H9 (cell line): ENCODE data around the gene ATXN10. TPM values are rescaled to one million over a fixed set of nuclear protein-coding genes. Genes with fewer than 3 reads are reported as not detected.

ENCODE experiments used
- DNase-seq: peaks from one replicate; pipeline ENCODE4 v3.0.0-alpha.2; 2017
- H2AFZ ChIP-seq: one replicate; pipeline ENCODE4 v1.6.1; 2013; ENCODE audit warnings: mild to moderate bottlenecking, low read length, control low read depth, moderate library complexity
- H2AK5ac ChIP-seq: 2 replicates; pipeline ENCODE4 v1.6.1; 2013; ENCODE audit warnings: low read length, control low read depth, mixed read lengths; ENCODE audit not compliant: insufficient read length
- H2BK120ac ChIP-seq: one replicate; pipeline ENCODE4 v1.6.1; 2013; ENCODE audit warnings: low read depth, mild to moderate bottlenecking, low read length, control low read depth, inconsistent platforms; ENCODE audit not compliant: poor library complexity, severe bottlenecking
- H2BK12ac ChIP-seq: 2 replicates; pipeline ENCODE4 v1.6.1; 2013; ENCODE audit warnings: low read length, control low read depth, mixed read lengths, low read depth; ENCODE audit not compliant: insufficient read length
- H2BK15ac ChIP-seq: 2 replicates; pipeline ENCODE4 v1.6.1; 2013; ENCODE audit warnings: low read depth, low read length, control low read depth
- H2BK20ac ChIP-seq: one replicate; pipeline ENCODE4 v1.6.1; 2013; ENCODE audit warnings: low read depth, mild to moderate bottlenecking, low read length, control low read depth, inconsistent platforms; ENCODE audit not compliant: poor library complexity, severe bottlenecking
- H2BK5ac ChIP-seq: 2 replicates; pipeline ENCODE4 v1.6.1; 2013; ENCODE audit warnings: low read length, control low read depth, mixed read lengths; ENCODE audit not compliant: insufficient read length
- H3K14ac ChIP-seq: 2 replicates; pipeline ENCODE4 v1.6.1; 2013; ENCODE audit warnings: low read length, control low read depth; ENCODE audit not compliant: insufficient read depth
- H3K18ac ChIP-seq: 2 replicates; pipeline ENCODE4 v1.6.1; 2013; ENCODE audit warnings: low read depth, mild to moderate bottlenecking, mixed read lengths, low read length, control low read depth; ENCODE audit not compliant: insufficient read length
- H3K23ac ChIP-seq: 2 replicates; pipeline ENCODE4 v1.6.1; 2013; ENCODE audit warnings: low read length, control low read depth, mixed read lengths, low read depth; ENCODE audit not compliant: insufficient read length
- H3K23me2 ChIP-seq: 2 replicates; pipeline ENCODE4 v1.6.1; 2013; ENCODE audit warnings: low read depth, mild to moderate bottlenecking, mixed read lengths, low read length, control low read depth; ENCODE audit not compliant: insufficient read length, poor library complexity, severe bottlenecking
- H3K27ac ChIP-seq: 2 replicates; pipeline ENCODE4 v1.5.1; 2013; ENCODE audit warnings: low read length, control low read depth, mixed read lengths, low read depth; ENCODE audit not compliant: insufficient read length
- H3K27me3 ChIP-seq: 2 replicates; pipeline ENCODE4 v1.6.1; 2013; ENCODE audit warnings: low read length, control low read depth, inconsistent platforms; ENCODE audit not compliant: insufficient read depth
- H3K4ac ChIP-seq: 2 replicates; pipeline ENCODE4 v1.6.1; 2013; ENCODE audit warnings: low read depth, mild to moderate bottlenecking, control low read depth, inconsistent platforms, low read length, moderate library complexity
- H3K4me1 ChIP-seq: 2 replicates; pipeline ENCODE4 v1.6.1; 2013; ENCODE audit warnings: low read length, control low read depth, inconsistent platforms; ENCODE audit not compliant: insufficient read depth
- H3K4me2 ChIP-seq: 2 replicates; pipeline ENCODE4 v1.6.1; 2013; ENCODE audit warnings: low read length, control low read depth, mixed read lengths; ENCODE audit not compliant: insufficient read length, insufficient read depth
- H3K56ac ChIP-seq: 2 replicates; pipeline ENCODE4 v1.6.1; 2013; ENCODE audit warnings: low read depth, mild to moderate bottlenecking, mixed read lengths, low read length, control low read depth; ENCODE audit not compliant: insufficient read length
- H3K79me1 ChIP-seq: 2 replicates; pipeline ENCODE4 v1.6.1; 2013; ENCODE audit warnings: low read depth, mild to moderate bottlenecking, moderate library complexity, low read length, control low read depth, inconsistent platforms; ENCODE audit not compliant: insufficient read depth, poor library complexity, severe bottlenecking
- H3K79me2 ChIP-seq: 2 replicates; pipeline ENCODE4 v1.6.1; 2013; ENCODE audit warnings: low read length, control low read depth, inconsistent platforms; ENCODE audit not compliant: insufficient read depth
- H3K9ac ChIP-seq: 2 replicates; pipeline ENCODE4 v1.6.1; 2013; ENCODE audit warnings: low read length, control low read depth, mixed read lengths; ENCODE audit not compliant: insufficient read length; ENCODE audit errors: extremely low read depth
- H3K9me3 ChIP-seq: one replicate; pipeline ENCODE4 v1.6.1; 2013; ENCODE audit warnings: low read depth, low read length, inconsistent platforms; ENCODE audit not compliant: control insufficient read depth
- H3T11ph ChIP-seq: one replicate; pipeline ENCODE4 v1.6.1; 2013; ENCODE audit warnings: mild to moderate bottlenecking, low read length, control low read depth, inconsistent platforms
- H4K20me1 ChIP-seq: one replicate; pipeline ENCODE4 v1.6.1; 2013; ENCODE audit not compliant: control insufficient read depth, insufficient read length, insufficient read depth
- H4K5ac ChIP-seq: 2 replicates; pipeline ENCODE4 v1.6.1; 2013; ENCODE audit warnings: low read depth, mild to moderate bottlenecking, mixed read lengths, low read length, control low read depth; ENCODE audit not compliant: insufficient read length
- H4K8ac ChIP-seq: replicated peaks from 2 replicates; pipeline ENCODE4 v1.6.1; 2013; ENCODE audit warnings: low read length, control low read depth, mixed read lengths, low read depth; ENCODE audit not compliant: insufficient read length
- H4K91ac ChIP-seq: 2 replicates; pipeline ENCODE4 v1.6.1; 2013; ENCODE audit warnings: low read depth, mild to moderate bottlenecking, moderate library complexity, mixed read lengths, low read length, control low read depth; ENCODE audit not compliant: insufficient read length
- H3K27ac Mint-ChIP-seq, 3 experiments: 2 replicates in 2 of 3; 3 replicates in 1 of 3; pipeline ENCODE4 v1.8.0; 2020 to 2021; ENCODE audit warnings: mixed read lengths in 3 of 3, mild to moderate bottlenecking in 1 of 3, moderate library complexity in 1 of 3
- H3K27me3 Mint-ChIP-seq: 2 replicates; pipeline ENCODE4 v1.8.0; 2021; ENCODE audit warnings: low read depth, mild to moderate bottlenecking, moderate library complexity, mixed read lengths
- H3K36me3 Mint-ChIP-seq, 3 experiments: 2 replicates in 2 of 3; 3 replicates in 1 of 3; pipeline ENCODE4 v1.8.0; 2020 to 2021; ENCODE audit warnings: low read depth in 3 of 3, mixed read lengths in 3 of 3; ENCODE audit not compliant: insufficient read depth in 1 of 3
- H3K4me1 Mint-ChIP-seq, 2 experiments: 2 replicates each; pipeline ENCODE4 v1.8.0; 2020; ENCODE audit warnings: mixed read lengths in 2 of 2
- H3K4me3 Mint-ChIP-seq, 2 experiments: 2 replicates in 1 of 2; 3 replicates in 1 of 2; pipeline ENCODE4 v1.8.0; 2020 to 2021; ENCODE audit warnings: mild to moderate bottlenecking in 2 of 2, mixed read lengths in 2 of 2, moderate library complexity in 1 of 2
- H3K9me3 Mint-ChIP-seq, 2 experiments: 2 replicates in 1 of 2; 3 replicates in 1 of 2; pipeline ENCODE4 v1.8.0; 2020; ENCODE audit warnings: mild to moderate bottlenecking in 2 of 2, mixed read lengths in 2 of 2, moderate library complexity in 1 of 2
- CTCF ChIP-seq: fragments of 200-600 bp; sonication (generic); conservative IDR thresholded peaks from 3 replicates; pipeline ENCODE4 v1.8.0; 2021; ENCODE audit warnings: antibody characterized with exemption, mild to moderate bottlenecking
- WGBS: extraction: QIAGEN DNeasy Blood & Tissue Kit; methylation state at CpG from one replicate; pipeline ENCODE4 v1.1.7; 2013; ENCODE audit warnings: missing lambda C conversion rate, low lambda C conversion rate, mixed read lengths; ENCODE audit not compliant: insufficient read length; ENCODE audit errors: extremely low coverage; 5-methylcytosine and 5-hydroxymethylcytosine counted together
- total RNA-seq: library from RNA; stranded (reverse); gene quantifications from 2 replicates; pipeline ENCODE4 v1.2.1, GENCODE V29; 2021

The ATXN10 gene
- total RNA-seq, 1 experiment from 2014 or later, result 210 TPM

GRCh38 chr22:45840483-45840882, 168.8 kb downstream of the ATXN10 start:
- H3K36me3 Mint-ChIP-seq, result no peaks in the 10 kb centered on the region; a peak in 1 of 7 replicates
- Histone ChIP-seq H3K4me1 (peaks cover 2% of the 10 kb centered on the region; the same call in 1 of the 2 replicates), H3K9ac (no peak overlapping the region), H3K79me2 (no peaks in the 10 kb centered on the region), H3K9me3 (no peaks in the 10 kb centered on the region), H3K56ac (no peak overlapping the region), H4K20me1 (no peaks in the 10 kb centered on the region), H3T11ph (no peak overlapping the region), H3K27ac (no peak overlapping the region), H4K91ac (no peak overlapping the region), H2BK12ac (no peak overlapping the region), H2BK5ac (no peak overlapping the region), H2AK5ac (no peak overlapping the region), H2AFZ (no peak overlapping the region), H3K79me1 (no peaks in the 10 kb centered on the region), H3K27me3 (no peaks in the 10 kb centered on the region), H3K4me2 (no peak overlapping the region), H2BK120ac (no peak overlapping the region), H3K23ac (no peak overlapping the region), H4K5ac (no peak overlapping the region), H3K4ac (no peak overlapping the region), H2BK15ac (no peak overlapping the region), H3K18ac (no peak overlapping the region), H3K23me2 (no peaks in the 10 kb centered on the region), H4K8ac (no peak overlapping the region), H2BK20ac (no peak overlapping the region), H3K14ac (no peak overlapping the region)
- DNase-seq, result no peak
- no peaks in the 10 kb centered on the region for H3K9me3 Mint-ChIP-seq
- H3K4me1 Mint-ChIP-seq, result peaks cover 37 to 39% of the 10 kb centered on the region in 2 experiments
- no CpG with 5 or more reads among the region's 8 CpGs for WGBS
- TF ChIP-seq CTCF, result no peak
- no peaks in the 10 kb centered on the region for H3K27me3 Mint-ChIP-seq
- peak overlapping the region in 1 of 3 experiments; percentile 16; a peak in 1 of 7 replicates for H3K27ac Mint-ChIP-seq
- H3K4me3 Mint-ChIP-seq, result no peak overlapping the region
